Calu3 (cell line): ENCODE data around the gene UGGT2. TPM values are rescaled to one million over a fixed set of nuclear protein-coding genes. Genes with fewer than 3 reads are reported as not detected.
A peak's percentile ranks its signal among the peaks of the same experiment; 100 is the strongest.

Experiments used
- BruUV-seq: library from RNA; stranded (reverse); fragments of 400-500 nt; replicated peaks from 2 replicates; lab custom pipeline; 2021; lab: Mats Ljungman, UMichigan
- CTCF ChIA-PET: fragments of 300-600 bp; sonication (Branson Sonifier 250); formaldehyde crosslinking; loops from one replicate; lab custom pipeline; 2022; ENCODE audit warnings: antibody characterized with exemption; lab: Charles Lee
- DNase-seq: peaks from one replicate; pipeline ENCODE4 v3.0.0; 2022
- H3K27ac Mint-ChIP-seq: one replicate; pipeline ENCODE4 v1.8.0; 2022; ENCODE audit warnings: mixed read lengths; ENCODE audit not compliant: unreplicated experiment
- H3K27me3 Mint-ChIP-seq: one replicate; pipeline ENCODE4 v1.8.0; 2022; ENCODE audit warnings: mixed read lengths; ENCODE audit not compliant: unreplicated experiment
- H3K36me3 Mint-ChIP-seq: one replicate; pipeline ENCODE4 v1.8.0; 2022; ENCODE audit warnings: mild to moderate bottlenecking, moderate library complexity, mixed read lengths; ENCODE audit not compliant: insufficient read depth, unreplicated experiment
- H3K4me1 Mint-ChIP-seq: one replicate; pipeline ENCODE4 v1.8.0; 2022; ENCODE audit warnings: mild to moderate bottlenecking, low read depth, mixed read lengths; ENCODE audit not compliant: unreplicated experiment
- H3K4me3 Mint-ChIP-seq: one replicate; pipeline ENCODE4 v1.8.0; 2022; ENCODE audit warnings: mild to moderate bottlenecking, low read depth, moderate library complexity, mixed read lengths; ENCODE audit not compliant: unreplicated experiment
- H3K9me3 Mint-ChIP-seq: one replicate; pipeline ENCODE4 v1.8.0; 2022; ENCODE audit warnings: low read depth, mixed read lengths; ENCODE audit not compliant: unreplicated experiment
- intact Hi-C: fragments of 100-400 bp; cut with micrococcal nuclease; formaldehyde crosslinking; loops from one replicate; pipeline ENCODE4 v1.10.0; 2022; ENCODE audit not compliant: unreplicated experiment
- total RNA-seq: library from RNA; stranded (reverse); gene quantifications from 2 replicates; pipeline ENCODE4 v1.2.3, GENCODE V29; 2022
- TF ChIP-seq, protein P1 (sequence below): fragments of 200-600 bp; IDR thresholded peaks from one replicate; pipeline ENCODE4 v1.8.0; 2022; ENCODE audit warnings: antibody characterized with exemption; ENCODE audit not compliant: unreplicated experiment

UGGT2 gene
- total RNA-seq, 1 experiment from 2014 or later = 12.1 TPM

DNA sequence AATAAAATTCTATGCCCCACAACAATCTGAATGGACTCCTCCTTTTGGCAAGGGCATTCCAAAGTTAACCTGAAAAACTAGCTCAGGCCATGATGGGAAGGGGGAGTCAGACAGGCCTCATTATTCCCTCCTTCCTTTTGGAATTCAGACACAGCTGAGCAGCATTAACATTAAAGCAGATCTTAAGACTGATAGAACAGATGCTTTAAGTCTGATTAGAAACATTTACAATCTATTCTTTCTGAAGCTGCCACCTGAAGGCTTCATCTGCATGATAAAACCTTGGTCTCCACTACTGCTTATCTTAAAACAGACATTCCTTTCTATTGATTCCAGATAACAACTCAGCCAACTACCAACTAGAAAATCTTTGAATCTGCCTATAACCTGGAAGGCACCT, 98.9 kb downstream of the UGGT2 start:
- no peaks in the 10 kb centered on the region for H3K36me3 Mint-ChIP-seq
- no TSS peak for BruUV-seq
- no peaks in the 10 kb centered on the region for H3K4me1 Mint-ChIP-seq
- H3K4me3 Mint-ChIP-seq = no peak overlapping the region
- TF ChIP-seq, protein P1, sequence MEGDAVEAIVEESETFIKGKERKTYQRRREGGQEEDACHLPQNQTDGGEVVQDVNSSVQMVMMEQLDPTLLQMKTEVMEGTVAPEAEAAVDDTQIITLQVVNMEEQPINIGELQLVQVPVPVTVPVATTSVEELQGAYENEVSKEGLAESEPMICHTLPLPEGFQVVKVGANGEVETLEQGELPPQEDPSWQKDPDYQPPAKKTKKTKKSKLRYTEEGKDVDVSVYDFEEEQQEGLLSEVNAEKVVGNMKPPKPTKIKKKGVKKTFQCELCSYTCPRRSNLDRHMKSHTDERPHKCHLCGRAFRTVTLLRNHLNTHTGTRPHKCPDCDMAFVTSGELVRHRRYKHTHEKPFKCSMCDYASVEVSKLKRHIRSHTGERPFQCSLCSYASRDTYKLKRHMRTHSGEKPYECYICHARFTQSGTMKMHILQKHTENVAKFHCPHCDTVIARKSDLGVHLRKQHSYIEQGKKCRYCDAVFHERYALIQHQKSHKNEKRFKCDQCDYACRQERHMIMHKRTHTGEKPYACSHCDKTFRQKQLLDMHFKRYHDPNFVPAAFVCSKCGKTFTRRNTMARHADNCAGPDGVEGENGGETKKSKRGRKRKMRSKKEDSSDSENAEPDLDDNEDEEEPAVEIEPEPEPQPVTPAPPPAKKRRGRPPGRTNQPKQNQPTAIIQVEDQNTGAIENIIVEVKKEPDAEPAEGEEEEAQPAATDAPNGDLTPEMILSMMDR = no peak
- no peaks in the 10 kb centered on the region for H3K9me3 Mint-ChIP-seq
- no peaks in the 10 kb centered on the region for H3K27me3 Mint-ChIP-seq
- intact Hi-C loops = no loop called here
- DNase-seq = no peak
- peak overlapping the region; percentile 58 for H3K27ac Mint-ChIP-seq
- CTCF ChIA-PET = no interaction called here

DNA sequence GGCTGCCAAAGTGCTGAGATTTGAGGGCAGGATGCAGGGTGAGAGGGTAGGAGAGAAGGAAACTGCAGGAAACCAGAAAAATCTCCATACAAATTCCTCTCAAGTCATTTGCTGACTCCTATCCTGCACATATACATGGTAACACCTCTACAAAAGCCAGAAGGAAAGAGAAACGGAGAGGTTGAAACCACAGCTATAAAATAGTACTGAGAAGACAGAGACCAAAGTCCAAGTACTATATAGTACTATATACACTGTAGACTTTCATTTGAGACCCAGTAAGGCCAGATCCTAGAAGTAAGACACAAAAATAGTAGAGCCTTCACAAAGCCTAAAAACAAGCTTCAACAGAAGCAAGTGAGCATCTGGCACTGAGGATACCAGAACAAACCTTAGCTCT, 103.1 kb downstream of the UGGT2 start:
- Mint-ChIP-seq H3K9me3 (no peaks in the 10 kb centered on the region), H3K36me3 (no peaks in the 10 kb centered on the region)
- no peak for DNase-seq

DNA sequence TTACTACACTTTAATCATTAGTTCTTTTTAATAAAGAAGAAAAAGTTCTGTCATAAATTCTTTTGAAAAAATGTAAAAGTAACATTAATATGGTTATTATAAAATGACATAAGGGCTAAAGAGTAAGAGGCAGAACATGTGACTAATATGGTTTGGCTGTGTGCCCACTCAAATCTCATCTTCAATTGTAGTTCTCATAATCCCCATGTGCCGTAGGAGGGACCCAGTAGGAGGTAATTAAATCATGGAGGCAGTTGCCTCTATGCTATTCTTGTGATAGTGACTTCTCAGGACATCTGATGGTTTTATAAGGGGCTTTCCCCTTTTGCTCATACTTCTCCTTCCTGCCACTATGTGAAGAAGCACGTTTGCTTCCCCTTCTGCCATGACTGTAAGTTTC, 104.5 kb downstream of the UGGT2 start:
- DNase-seq = no peak
- Mint-ChIP-seq H3K4me3 (no peak overlapping the region), H3K4me1 (no peaks in the 10 kb centered on the region), H3K27me3 (no peaks in the 10 kb centered on the region), H3K36me3 (no peaks in the 10 kb centered on the region), H3K27ac (no peak overlapping the region), H3K9me3 (no peaks in the 10 kb centered on the region)
- CTCF ChIA-PET = no interaction called here
- no TSS peak for BruUV-seq
- intact Hi-C loops = no loop called here
- TF ChIP-seq, protein P1 = no peak

More for the DNA sequence above, 103.1 kb downstream of the UGGT2 start:
- CTCF ChIA-PET = no interaction called here
- Mint-ChIP-seq H3K4me3 (no peak overlapping the region), H3K4me1 (no peaks in the 10 kb centered on the region), H3K27me3 (no peaks in the 10 kb centered on the region), H3K27ac (no peak overlapping the region)
- TF ChIP-seq, protein P1 = no peak
- no TSS peak for BruUV-seq
- intact Hi-C loops = no loop called here

DNA sequence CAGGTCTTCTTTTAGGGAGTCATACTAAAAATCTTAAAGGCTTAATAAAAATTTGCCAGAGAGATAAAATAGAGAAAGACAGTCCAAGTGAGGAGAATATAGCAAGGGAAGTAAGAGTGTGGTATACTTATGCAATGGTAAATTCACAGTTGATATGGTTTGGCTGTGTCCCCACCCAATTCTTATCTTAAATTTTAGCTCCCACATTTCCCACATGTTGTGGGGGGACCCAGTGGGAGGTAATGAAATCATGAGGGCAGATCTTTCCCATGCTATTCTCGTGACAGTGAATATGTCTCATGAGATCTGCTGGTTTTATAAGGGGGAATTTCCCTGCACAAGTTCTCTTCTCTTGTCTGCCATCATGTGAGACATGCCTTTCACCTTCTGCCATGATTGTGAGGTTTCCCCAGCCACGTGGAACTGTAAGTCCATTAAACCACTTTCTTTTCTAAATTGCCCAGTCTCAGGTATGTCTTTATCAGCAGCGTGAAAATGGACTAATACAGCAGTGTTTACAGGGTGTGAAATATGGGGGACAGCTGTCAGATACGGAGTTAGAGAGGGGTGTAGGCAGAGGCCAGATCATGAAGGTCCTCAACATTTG, 115.4 kb downstream of the UGGT2 start:
- DNase-seq = no peak
- BruUV-seq = no TSS peak
- no peak overlapping the region for H3K27ac Mint-ChIP-seq
- no peaks in the 10 kb centered on the region for H3K9me3 Mint-ChIP-seq
- TF ChIP-seq, protein P1 = no peak
- no peaks in the 10 kb centered on the region for H3K4me1 Mint-ChIP-seq
- H3K4me3 Mint-ChIP-seq = no peak overlapping the region
- intact Hi-C loops = no loop called here
- no peaks in the 10 kb centered on the region for H3K36me3 Mint-ChIP-seq
- CTCF ChIA-PET = no interaction called here
- H3K27me3 Mint-ChIP-seq = no peaks in the 10 kb centered on the region
